ENCODE results near the gene EPN2. TPM values are rescaled to one million over a fixed set of nuclear protein-coding genes. Genes with fewer than 3 reads are reported as not detected.
A peak's percentile ranks its signal among the peaks of the same experiment; 100 is the strongest.
"Not testable (repeated sequence)": the region's sequence is repeated elsewhere in the genome, so short reads cannot be mapped to it uniquely, and the experiment has no call there.

EPN2 gene
- total RNA-seq, 1 donor from 2014 or later: 7.9 TPM

- H3K4me1 Mint-ChIP-seq: peaks cover 5% of the 10 kb centered on the region
- no peak for DNase-seq
- H3K27me3 Mint-ChIP-seq: peaks cover 19% of the 10 kb centered on the region
- intact Hi-C loops (cut with micrococcal nuclease): no loop called here
- no peaks in the 10 kb centered on the region for H3K36me3 Mint-ChIP-seq (ENCODE audit: low read depth)
- no peaks in the 10 kb centered on the region for H3K9me3 Mint-ChIP-seq
- no peak overlapping the region for H3K27ac Mint-ChIP-seq
- H3K4me3 Mint-ChIP-seq: no peak overlapping the region
Observed at GRCh38 chr17:19268611-19269010, 31.4 kb downstream of the EPN2 start.

DNA sequence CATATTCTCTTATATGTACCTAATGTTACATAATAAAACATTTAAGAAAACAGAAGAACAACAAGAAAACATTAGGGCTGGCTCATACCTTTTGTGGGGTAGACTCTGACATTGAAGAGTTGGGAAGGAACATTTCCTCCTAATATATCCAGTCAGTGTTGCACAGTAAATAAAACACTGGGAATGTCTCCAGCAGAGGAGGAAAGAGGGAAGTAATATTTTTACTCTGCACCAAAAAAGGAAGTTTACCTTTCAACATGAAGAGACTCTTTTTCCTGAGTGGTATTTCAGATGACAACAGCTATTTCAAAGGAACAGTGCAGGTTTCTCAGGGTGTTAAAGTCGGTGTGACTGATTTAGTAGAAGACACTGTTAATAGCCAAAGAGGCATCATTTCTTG is 31.9 kb downstream of the EPN2 start:
- intact Hi-C loops (cut with micrococcal nuclease): no loop called here
- no peaks in the 10 kb centered on the region for H3K36me3 Mint-ChIP-seq (ENCODE audit: low read depth)
- H3K9me3 Mint-ChIP-seq: no peaks in the 10 kb centered on the region

DNA sequence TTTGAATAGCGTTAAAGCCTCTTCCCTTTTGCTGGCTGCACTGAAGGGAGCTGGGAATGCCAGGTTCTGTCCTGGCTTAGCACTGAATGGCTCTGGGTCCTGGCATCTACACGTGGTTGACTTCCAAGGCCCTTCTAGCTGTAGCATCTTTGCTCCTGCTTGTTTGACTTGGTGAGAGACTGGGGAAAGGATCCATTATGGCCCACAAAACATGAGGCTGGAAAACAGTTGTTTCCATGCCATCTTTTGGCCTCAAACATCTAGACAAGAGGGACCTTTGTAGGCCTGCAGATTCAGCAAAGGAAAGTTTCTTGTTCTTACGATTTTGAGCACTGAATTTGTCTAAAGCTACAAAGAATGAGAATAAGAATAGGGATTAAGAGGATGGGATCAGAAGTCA is 32.5 kb downstream of the EPN2 start:
- peaks cover 16% of the 10 kb centered on the region for H3K27me3 Mint-ChIP-seq
- no peak for DNase-seq
- intact Hi-C loops (cut with micrococcal nuclease): no loop called here
- H3K4me3 Mint-ChIP-seq: no peak overlapping the region
- H3K27ac Mint-ChIP-seq: no peak overlapping the region
- no peaks in the 10 kb centered on the region for H3K9me3 Mint-ChIP-seq
- H3K4me1 Mint-ChIP-seq: peaks cover 5% of the 10 kb centered on the region
- no peaks in the 10 kb centered on the region for H3K36me3 Mint-ChIP-seq (ENCODE audit: low read depth)

More for the DNA sequence above, 31.9 kb downstream of the EPN2 start:
- DNase-seq: no peak
- Mint-ChIP-seq H3K27me3 (peaks cover 19% of the 10 kb centered on the region), H3K4me3 (no peak overlapping the region), H3K27ac (no peak overlapping the region), H3K4me1 (peaks cover 5% of the 10 kb centered on the region)

DNA sequence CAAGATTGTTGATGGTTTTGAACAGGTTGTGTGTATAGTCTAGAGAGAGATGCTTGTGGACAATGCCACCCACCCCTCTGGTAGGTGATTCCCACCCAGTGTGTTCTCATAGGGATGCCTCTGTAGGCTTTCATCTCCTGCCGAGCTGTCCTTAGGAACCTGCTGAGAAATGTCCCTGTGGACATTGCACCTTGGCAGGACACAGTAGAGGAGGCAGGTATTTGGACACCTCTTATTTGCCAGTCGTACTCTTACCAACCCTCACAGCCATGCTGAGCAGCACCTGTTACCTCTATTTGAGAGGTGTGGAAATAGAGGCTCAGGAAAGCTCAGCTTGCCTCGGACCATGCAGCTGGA is 33.2 kb downstream of the EPN2 start:
- Mint-ChIP-seq H3K9me3 (no peaks in the 10 kb centered on the region), H3K4me3 (no peak overlapping the region)
- intact Hi-C loops (cut with micrococcal nuclease): no loop called here

DNA sequence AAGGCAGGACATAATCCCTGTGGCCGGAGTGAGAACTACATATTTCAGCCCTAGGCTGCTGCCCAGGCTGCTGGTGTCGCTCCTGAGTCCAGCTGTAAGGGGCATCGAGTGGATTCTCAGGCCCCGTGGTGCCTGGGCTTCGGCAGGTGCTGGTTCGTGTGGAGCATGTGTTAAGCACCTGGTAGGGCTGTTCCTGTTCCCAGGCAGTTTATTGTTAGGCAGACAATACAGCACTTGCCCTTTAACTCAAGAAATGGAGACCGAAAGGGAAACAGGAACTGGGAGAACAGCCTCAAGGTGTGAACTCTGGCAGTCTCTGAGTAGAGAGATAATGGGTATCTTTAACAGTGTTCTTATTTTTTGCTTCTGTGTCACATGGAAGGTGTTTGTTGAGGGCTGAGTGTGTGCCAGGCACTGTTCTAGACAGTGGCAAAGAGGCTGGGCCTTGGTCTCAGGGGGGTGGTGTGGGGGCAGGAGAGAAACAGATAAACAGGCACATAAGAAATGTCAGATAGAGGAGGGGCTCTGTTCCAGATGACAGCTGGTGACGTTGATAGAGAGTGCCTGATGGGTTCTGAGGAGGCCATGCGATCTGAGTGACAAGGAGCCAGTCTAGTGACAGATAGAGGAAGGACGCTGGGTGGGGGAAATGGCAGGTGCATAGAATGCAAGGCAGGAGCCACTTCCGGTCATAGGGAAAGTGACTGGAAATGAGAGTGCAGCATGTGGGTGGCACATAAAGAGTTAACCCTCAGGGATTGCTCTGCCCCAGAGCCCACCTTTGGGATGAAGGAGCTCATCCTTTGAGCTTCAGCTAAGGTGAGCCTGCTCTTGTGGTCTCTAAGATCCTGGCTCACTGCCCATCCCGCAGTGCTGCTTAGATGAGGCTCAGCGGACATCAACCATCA is 33.8 kb downstream of the EPN2 start:
- no peaks in the 10 kb centered on the region for H3K9me3 Mint-ChIP-seq
- intact Hi-C loops (cut with micrococcal nuclease): no loop called here
- H3K4me3 Mint-ChIP-seq: no peak overlapping the region

More for the DNA sequence above, 33.2 kb downstream of the EPN2 start:
- Mint-ChIP-seq H3K27ac (no peak overlapping the region), H3K36me3 (ENCODE audit: low read depth) (no peaks in the 10 kb centered on the region), H3K27me3 (peaks cover 16% of the 10 kb centered on the region), H3K4me1 (peaks cover 5% of the 10 kb centered on the region)
- DNase-seq: no peak

GRCh38 chr17:19271780-19272357 is 34.7 kb downstream of the EPN2 start:
- H3K27ac Mint-ChIP-seq: no peak overlapping the region
- peaks cover 16% of the 10 kb centered on the region for H3K27me3 Mint-ChIP-seq
- H3K4me3 Mint-ChIP-seq: no peak overlapping the region
- peaks cover 5% of the 10 kb centered on the region for H3K4me1 Mint-ChIP-seq
- DNase-seq: no peak
- H3K9me3 Mint-ChIP-seq: no peaks in the 10 kb centered on the region
- H3K36me3 Mint-ChIP-seq (ENCODE audit: low read depth): no peaks in the 10 kb centered on the region
- intact Hi-C loops (cut with micrococcal nuclease): no loop called here

More for the DNA sequence above, 33.8 kb downstream of the EPN2 start:
- Mint-ChIP-seq H3K4me1 (peaks cover 5% of the 10 kb centered on the region), H3K36me3 (ENCODE audit: low read depth) (no peaks in the 10 kb centered on the region), H3K27me3 (peaks cover 16% of the 10 kb centered on the region), H3K27ac (no peak overlapping the region)
- no peak for DNase-seq

DNA sequence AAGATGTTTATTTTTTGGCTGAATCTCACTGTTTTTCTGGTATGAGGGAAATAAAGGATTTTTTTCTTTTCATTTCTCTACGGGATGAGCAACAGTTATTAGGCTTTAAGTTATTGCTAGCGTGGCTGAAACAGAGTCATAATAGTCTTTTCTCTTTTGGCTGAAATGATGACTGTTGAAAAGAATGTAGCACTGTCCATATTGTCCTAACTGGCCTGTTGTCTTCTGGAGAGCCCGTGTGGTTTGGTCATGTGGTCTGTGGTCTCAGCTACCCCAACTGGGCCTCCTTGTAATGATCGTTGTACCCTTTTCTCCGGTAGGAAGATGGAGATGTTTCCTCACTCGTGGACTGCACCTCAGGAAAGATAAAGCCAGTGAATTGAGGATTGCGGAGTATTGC is 36.6 kb downstream of the EPN2 start:
- Mint-ChIP-seq H3K4me1 (peaks cover 5% of the 10 kb centered on the region), H3K9me3 (no peaks in the 10 kb centered on the region), H3K27ac (no peak overlapping the region), H3K27me3 (peaks cover 13% of the 10 kb centered on the region), H3K4me3 (no peak overlapping the region), H3K36me3 (ENCODE audit: low read depth) (no peaks in the 10 kb centered on the region)
- DNase-seq: no peak
- intact Hi-C loops (cut with micrococcal nuclease): no loop called here

DNA sequence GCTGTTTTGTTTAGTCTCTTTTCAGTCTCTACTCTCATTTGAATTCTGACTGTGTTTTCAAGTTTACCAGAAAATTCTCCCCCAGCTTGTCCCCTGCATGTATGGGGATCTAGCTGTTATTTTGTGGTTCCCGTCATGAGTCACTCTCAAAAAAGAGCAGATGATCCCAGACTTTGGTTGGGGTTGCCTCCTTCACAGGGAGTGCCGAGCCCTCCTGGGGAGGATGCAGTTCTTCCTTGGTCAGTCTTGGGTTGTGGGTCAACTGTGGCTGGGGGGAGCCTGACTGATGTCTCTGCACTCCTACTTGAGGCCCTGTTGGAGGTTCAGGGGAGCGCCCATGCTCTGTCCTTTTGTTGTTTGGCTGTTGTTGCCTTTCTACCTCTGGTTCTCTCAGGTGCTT is 37.7 kb downstream of the EPN2 start:
- H3K4me3 Mint-ChIP-seq: no peak overlapping the region
- H3K27me3 Mint-ChIP-seq: peaks cover 10% of the 10 kb centered on the region
- DNase-seq: no peak
- H3K4me1 Mint-ChIP-seq: peaks cover 5% of the 10 kb centered on the region
- intact Hi-C loops (cut with micrococcal nuclease): no loop called here
- H3K36me3 Mint-ChIP-seq (ENCODE audit: low read depth): no peaks in the 10 kb centered on the region
- no peak overlapping the region for H3K27ac Mint-ChIP-seq
- no peaks in the 10 kb centered on the region for H3K9me3 Mint-ChIP-seq

GRCh38 chr17:19275457-19276127 is 38.4 kb downstream of the EPN2 start:
- H3K9me3 Mint-ChIP-seq: no peaks in the 10 kb centered on the region
- no peaks in the 10 kb centered on the region for H3K36me3 Mint-ChIP-seq (ENCODE audit: low read depth)
- no peak overlapping the region for H3K4me3 Mint-ChIP-seq
- intact Hi-C loops (cut with micrococcal nuclease): no loop called here
- DNase-seq: no peak
- peaks cover 5% of the 10 kb centered on the region for H3K4me1 Mint-ChIP-seq
- peaks cover 10% of the 10 kb centered on the region for H3K27me3 Mint-ChIP-seq
- no peak overlapping the region for H3K27ac Mint-ChIP-seq

GRCh38 chr17:19278284-19278683 is 41.1 kb downstream of the EPN2 start:
- H3K9me3 Mint-ChIP-seq; H3K4me1 Mint-ChIP-seq; H3K27ac Mint-ChIP-seq; H3K27me3 Mint-ChIP-seq; intact Hi-C loops (cut with micrococcal nuclease); DNase-seq; H3K4me3 Mint-ChIP-seq; H3K36me3 Mint-ChIP-seq (ENCODE audit: low read depth): not testable (repeated sequence)

DNA sequence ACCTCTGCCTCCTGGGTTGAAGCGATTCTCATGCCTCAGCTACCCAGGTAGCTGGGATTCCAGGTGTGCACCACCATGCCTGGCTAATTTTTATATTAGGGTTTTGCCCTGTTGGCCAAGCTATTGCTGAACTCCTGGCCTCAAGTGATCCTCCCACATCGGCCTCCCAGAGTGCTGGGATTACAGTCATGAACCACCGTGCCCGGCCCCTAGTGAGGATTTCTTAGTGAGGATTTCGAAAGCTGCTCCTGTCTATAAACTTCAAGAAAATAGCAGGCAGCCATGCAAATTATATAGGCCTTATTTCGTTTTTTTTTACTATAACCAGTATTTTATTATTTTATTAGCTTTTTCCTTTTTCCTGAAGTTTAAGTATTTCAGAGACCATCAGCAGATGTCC is 41.6 kb downstream of the EPN2 start:
- H3K4me1 Mint-ChIP-seq: peaks cover 2% of the 10 kb centered on the region
- peaks cover 2% of the 10 kb centered on the region for H3K36me3 Mint-ChIP-seq (ENCODE audit: low read depth)
- DNase-seq: no peak
- H3K9me3 Mint-ChIP-seq: no peaks in the 10 kb centered on the region
- no peak overlapping the region for H3K27ac Mint-ChIP-seq
- H3K4me3 Mint-ChIP-seq: no peak overlapping the region
- intact Hi-C loops (cut with micrococcal nuclease): no loop called here
- no peaks in the 10 kb centered on the region for H3K27me3 Mint-ChIP-seq

DNA sequence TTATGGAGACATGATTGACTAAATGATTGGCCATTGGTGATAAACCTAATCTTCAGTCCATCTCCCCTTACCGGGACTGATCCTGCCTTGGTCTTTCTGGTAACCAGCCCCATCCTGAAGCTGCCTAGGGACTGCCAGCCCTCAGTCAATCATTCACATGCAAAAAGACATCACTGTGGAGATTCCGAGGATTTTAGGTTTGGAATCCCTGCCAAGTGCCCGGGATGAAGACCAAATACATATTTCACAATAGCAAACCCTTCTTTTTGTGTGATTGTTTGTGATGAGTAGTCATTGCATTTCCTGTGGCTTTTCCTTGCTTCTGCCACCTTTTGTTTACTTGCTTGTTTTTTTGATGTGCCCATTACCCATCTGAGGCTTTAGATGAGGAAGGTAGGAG is 44.0 kb downstream of the EPN2 start:
- Mint-ChIP-seq H3K9me3 (no peaks in the 10 kb centered on the region), H3K27me3 (no peaks in the 10 kb centered on the region), H3K27ac (no peak overlapping the region), H3K36me3 (ENCODE audit: low read depth) (peaks cover 2% of the 10 kb centered on the region), H3K4me1 (peaks cover 18% of the 10 kb centered on the region), H3K4me3 (no peak overlapping the region)
- intact Hi-C loops (cut with micrococcal nuclease): no loop called here
- no peak for DNase-seq

- peak overlapping the region; percentile 72 for H3K27ac Mint-ChIP-seq
- no peaks in the 10 kb centered on the region for H3K9me3 Mint-ChIP-seq
- DNase-seq: peak; percentile 65
- intact Hi-C loops (cut with micrococcal nuclease): no loop called here
- peak overlapping the region; percentile 44 for H3K4me3 Mint-ChIP-seq
- peaks cover 19% of the 10 kb centered on the region for H3K4me1 Mint-ChIP-seq
- H3K27me3 Mint-ChIP-seq: peaks cover 3% of the 10 kb centered on the region
- peaks cover 2% of the 10 kb centered on the region for H3K36me3 Mint-ChIP-seq (ENCODE audit: low read depth)
Observed at GRCh38 chr17:19284005-19284959, 47.1 kb downstream of the EPN2 start.
